ENCODE data around the gene PKNOX2. TPM values are rescaled to one million over a fixed set of nuclear protein-coding genes. Genes with fewer than 3 reads are reported as not detected.

PKNOX2 gene
- total RNA-seq, 2 donors from 2014 or later = 5.5 to 6.9 TPM

DNA sequence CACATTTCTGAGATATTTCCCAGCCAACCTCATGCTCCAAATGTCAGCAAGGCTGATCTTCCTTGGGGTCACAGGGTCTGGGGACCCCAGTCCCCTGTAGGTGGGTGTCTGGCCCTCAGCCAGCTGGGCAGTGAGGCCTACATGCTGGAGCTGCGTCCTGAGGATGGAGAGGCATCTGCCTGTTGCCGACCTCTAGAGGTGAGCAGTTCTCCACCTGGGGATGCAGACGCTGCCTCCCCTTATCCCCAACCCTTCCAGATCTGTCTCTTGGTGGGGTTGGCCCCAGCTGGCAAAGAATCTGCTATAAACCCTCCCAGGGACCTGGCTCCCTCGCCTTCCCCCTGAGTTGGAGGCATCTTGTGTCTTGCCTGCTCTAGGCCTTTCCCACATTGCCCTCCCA, 79.6 kb downstream of the PKNOX2 start:
- H3K9me3 ChIP-seq = no peaks in the 10 kb centered on the region
- no peak overlapping the region for H3K27ac ChIP-seq
- no peaks in the 10 kb centered on the region for H3K27me3 ChIP-seq
- no peak for DNase-seq (ENCODE audit: low spot score)
- TF ChIP-seq, protein P1, sequence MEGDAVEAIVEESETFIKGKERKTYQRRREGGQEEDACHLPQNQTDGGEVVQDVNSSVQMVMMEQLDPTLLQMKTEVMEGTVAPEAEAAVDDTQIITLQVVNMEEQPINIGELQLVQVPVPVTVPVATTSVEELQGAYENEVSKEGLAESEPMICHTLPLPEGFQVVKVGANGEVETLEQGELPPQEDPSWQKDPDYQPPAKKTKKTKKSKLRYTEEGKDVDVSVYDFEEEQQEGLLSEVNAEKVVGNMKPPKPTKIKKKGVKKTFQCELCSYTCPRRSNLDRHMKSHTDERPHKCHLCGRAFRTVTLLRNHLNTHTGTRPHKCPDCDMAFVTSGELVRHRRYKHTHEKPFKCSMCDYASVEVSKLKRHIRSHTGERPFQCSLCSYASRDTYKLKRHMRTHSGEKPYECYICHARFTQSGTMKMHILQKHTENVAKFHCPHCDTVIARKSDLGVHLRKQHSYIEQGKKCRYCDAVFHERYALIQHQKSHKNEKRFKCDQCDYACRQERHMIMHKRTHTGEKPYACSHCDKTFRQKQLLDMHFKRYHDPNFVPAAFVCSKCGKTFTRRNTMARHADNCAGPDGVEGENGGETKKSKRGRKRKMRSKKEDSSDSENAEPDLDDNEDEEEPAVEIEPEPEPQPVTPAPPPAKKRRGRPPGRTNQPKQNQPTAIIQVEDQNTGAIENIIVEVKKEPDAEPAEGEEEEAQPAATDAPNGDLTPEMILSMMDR (IDR thresholded peaks at IDR 0.05) = no peak
- no peaks in the 10 kb centered on the region for H3K4me1 ChIP-seq
- H3K36me3 ChIP-seq = no peaks in the 10 kb centered on the region
- H3K4me3 ChIP-seq = no peak overlapping the region

DNA sequence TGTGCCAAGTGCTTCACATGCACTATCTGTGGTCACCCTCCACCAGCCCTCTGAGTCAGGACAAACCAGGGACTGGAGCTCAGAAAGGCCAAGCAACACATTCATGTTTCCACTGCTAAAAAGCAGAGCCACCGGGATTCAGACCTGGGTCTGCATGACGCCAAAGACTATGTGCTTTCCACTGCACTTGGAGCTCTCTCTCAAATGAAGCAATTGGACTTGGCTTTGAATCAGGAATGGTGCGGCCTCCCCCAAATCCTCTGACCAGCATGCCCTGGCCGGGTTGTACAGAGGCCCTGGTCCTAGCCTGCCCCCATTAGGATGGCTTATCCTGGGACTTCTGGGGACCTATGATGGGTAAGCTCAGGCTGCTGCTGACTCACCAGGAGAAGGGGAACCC, 80.7 kb downstream of the PKNOX2 start:
- DNase-seq (ENCODE audit: low spot score) = peak; percentile 75
- Histone ChIP-seq H3K4me1 (no peaks in the 10 kb centered on the region), H3K4me3 (no peak overlapping the region), H3K27me3 (no peaks in the 10 kb centered on the region), H3K36me3 (no peaks in the 10 kb centered on the region), H3K9me3 (no peaks in the 10 kb centered on the region), H3K27ac (no peak overlapping the region)
- TF ChIP-seq, protein P1 (IDR thresholded peaks at IDR 0.05) = no peak

DNA sequence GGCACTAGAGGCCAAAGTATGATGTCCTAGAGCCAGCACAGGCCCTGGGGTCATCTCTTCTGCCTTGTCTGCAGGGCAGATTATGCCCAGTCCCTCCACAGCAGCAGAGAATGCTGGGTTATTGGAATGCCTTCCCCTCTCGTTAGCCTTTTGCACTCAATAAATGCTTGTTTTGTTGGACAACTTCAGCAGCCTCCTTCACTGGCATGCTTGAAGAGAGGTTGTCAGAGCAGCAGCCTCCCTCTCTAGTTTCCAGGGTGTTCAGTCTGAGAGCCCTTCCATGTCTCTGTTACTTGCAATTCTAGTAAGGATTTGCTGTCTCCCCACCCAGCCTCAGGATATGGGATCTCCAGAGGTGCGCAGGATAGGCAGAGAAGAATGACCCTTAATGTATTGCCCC, 82.9 kb downstream of the PKNOX2 start:
- Histone ChIP-seq H3K4me3 (no peak overlapping the region), H3K4me1 (no peaks in the 10 kb centered on the region), H3K27ac (no peak overlapping the region), H3K27me3 (no peaks in the 10 kb centered on the region), H3K36me3 (no peaks in the 10 kb centered on the region), H3K9me3 (no peaks in the 10 kb centered on the region)
- TF ChIP-seq, protein P1 (IDR thresholded peaks at IDR 0.05) = no peak
- no peak for DNase-seq (ENCODE audit: low spot score)

DNA sequence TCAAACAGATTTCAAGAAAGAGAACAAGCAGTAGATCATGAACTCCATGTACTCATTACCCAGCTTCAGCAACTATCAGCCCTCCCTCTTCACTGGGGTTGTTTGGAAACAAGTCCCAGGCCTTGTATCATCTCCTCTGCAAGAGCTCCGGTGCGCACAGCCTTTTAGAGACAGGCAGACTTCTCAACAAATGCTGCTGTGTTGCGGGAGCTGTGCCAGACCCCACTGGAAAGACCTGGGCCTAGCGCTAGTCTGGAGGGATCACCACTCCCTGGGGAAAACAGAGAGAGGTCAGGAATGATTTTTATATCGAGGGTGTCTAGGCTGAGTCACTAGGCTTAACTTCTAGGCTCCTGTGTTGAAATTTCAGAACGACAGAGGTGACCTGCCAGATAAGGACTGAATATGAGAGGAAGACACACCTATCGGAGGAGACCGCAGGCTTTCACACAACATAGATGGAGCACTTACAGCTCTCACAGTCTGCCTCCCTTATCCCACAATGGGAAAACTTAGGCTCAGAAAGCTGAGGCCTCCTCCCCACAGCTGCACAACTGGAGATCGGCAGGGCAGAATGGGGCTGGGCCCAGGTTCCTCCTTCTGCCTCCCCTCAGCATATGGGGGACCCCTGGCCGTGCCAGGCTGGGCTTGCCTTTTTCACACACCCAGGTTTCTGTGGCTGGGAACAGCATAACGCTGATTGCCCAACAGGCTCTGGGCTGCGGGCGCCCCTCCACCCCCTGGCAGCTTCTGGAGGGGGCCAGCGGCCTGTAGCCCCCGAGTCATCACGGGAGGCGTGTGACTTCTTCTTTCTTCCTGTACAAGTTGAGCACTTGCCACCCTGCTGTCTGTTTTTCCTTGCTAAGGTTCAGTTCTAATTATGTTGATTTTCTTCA, 86.0 kb downstream of the PKNOX2 start:
- peaks cover 0 to 9% of the 10 kb centered on the region in 2 donors for H3K4me1 ChIP-seq
- H3K4me3 ChIP-seq = no peak overlapping the region
- no peaks in the 10 kb centered on the region for H3K27me3 ChIP-seq
- TF ChIP-seq, protein P1 (IDR thresholded peaks at IDR 0.05) = no peak
- no peaks in the 10 kb centered on the region for H3K36me3 ChIP-seq
- no peak overlapping the region for H3K27ac ChIP-seq
- no peaks in the 10 kb centered on the region for H3K9me3 ChIP-seq
- no peak for DNase-seq (ENCODE audit: low spot score)

DNA sequence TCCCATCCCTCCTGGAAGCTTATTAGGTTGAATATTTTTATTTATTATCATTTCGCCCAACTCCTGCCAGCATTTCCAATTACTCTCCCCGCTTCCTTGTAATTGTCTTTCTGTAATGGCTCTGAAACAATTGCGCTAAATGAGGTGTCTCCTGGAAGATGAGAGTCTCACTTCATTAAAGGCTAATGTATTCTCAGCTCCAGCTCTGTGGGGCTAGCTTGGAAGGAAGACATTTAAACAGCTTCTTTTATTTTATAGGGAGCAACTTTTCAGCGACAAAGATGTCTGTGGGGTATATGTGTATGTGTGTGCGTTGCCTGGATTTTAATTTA, 86.6 kb downstream of the PKNOX2 start:
- Histone ChIP-seq H3K27me3 (no peaks in the 10 kb centered on the region), H3K4me3 (no peak overlapping the region), H3K9me3 (no peaks in the 10 kb centered on the region), H3K36me3 (no peaks in the 10 kb centered on the region), H3K27ac (no peak overlapping the region), H3K4me1 (peaks cover 0 to 10% of the 10 kb centered on the region in 2 donors)
- TF ChIP-seq, protein P1 (IDR thresholded peaks at IDR 0.05) = no peak
- DNase-seq (ENCODE audit: low spot score) = no peak

DNA sequence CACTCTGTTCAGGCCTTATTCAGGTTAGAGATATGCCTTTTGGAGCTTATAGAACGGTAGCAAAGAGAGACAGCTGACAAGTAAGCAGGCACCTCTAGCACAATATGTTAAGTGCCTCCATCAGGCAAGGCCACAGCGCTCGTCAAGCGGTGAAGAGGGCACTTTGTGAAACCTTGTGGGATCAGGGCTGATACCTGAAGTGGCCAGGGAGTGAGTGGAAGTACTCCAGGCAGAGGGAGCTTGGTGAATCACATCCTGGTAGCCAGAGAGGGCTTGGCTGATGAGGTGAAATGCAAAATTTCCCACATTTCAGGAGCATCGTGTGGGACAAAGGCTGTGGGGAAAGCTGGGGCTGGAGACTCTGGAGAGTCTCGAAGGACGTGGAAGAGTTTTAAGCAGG, 87.4 kb downstream of the PKNOX2 start:
- TF ChIP-seq, protein P1 (IDR thresholded peaks at IDR 0.05) = no peak
- DNase-seq (ENCODE audit: low spot score) = no peak
- no peaks in the 10 kb centered on the region for H3K36me3 ChIP-seq
- no peak overlapping the region for H3K4me3 ChIP-seq
- no peaks in the 10 kb centered on the region for H3K9me3 ChIP-seq
- H3K4me1 ChIP-seq = peaks cover 0 to 18% of the 10 kb centered on the region in 2 donors
- no peak overlapping the region for H3K27ac ChIP-seq
- no peaks in the 10 kb centered on the region for H3K27me3 ChIP-seq

All from right atrium auricular region (tissue), 2 donors.